Stomach (tissue), 9 donors: ENCODE results near the gene SOX6. TPM values are rescaled to one million over a fixed set of nuclear protein-coding genes. Genes with fewer than 3 reads are reported as not detected.

Experiments used
- DNase-seq, 2 donors: peaks; one replicate each; pipeline versions ENCODE4 v3.0.0 to v3.0.0-alpha.2; 2013 to 2019
- H3K27ac ChIP-seq, 5 donors: fragments of 200-600 bp in 4 of 5; sonication (generic) in 4 of 5; one replicate each; pipeline ENCODE4 v1.5.1; 2013 to 2019; ENCODE audit warnings: mild to moderate bottlenecking in 1 of 5, moderate library complexity in 1 of 5
- H3K27me3 ChIP-seq, 3 donors: fragments of 200-600 bp; sonication (generic); one replicate each; pipeline ENCODE4 v1.5.1; 2017 to 2019; ENCODE audit warnings: mixed run types in 1 of 3
- H3K36me3 ChIP-seq, 4 donors: fragments of 200-600 bp; sonication (generic); 1 replicate in 3 of 4; 2 replicates in 1 of 4; pipeline ENCODE4 v1.5.1; 2016 to 2019
- H3K4me1 ChIP-seq, 4 donors: fragments of 200-600 bp; sonication (generic); one replicate each; pipeline ENCODE4 v1.5.1; 2016 to 2019
- H3K4me3 ChIP-seq, 4 donors: fragments of 200-600 bp; sonication (generic) in 3 of 4; one replicate each; pipeline ENCODE4 v1.5.1; 2016 to 2019; ENCODE audit warnings: mild to moderate bottlenecking in 1 of 4
- H3K9me3 ChIP-seq, 4 donors: fragments of 200-600 bp; sonication (generic); one replicate each; pipeline ENCODE4 v1.5.1; 2016 to 2019
- EP300 ChIP-seq: sonication (generic); formaldehyde crosslinking; IDR thresholded peaks from one replicate; pipeline ENCODE4 v1.6.1; 2017; ENCODE audit warnings: antibody characterized with exemption
- POLR2A ChIP-seq, 4 donors: fragments of 450-650 bp; IDR thresholded peaks; one replicate each; pipeline ENCODE4 v1.6.1; 2016; ENCODE audit warnings: antibody characterized with exemption in 4 of 4, control low read depth in 2 of 4, mild to moderate bottlenecking in 1 of 4, moderate library complexity in 1 of 4
- POLR2AphosphoS5 ChIP-seq, 3 donors: sonication (generic); formaldehyde crosslinking; IDR thresholded peaks; one replicate each; pipeline ENCODE4 v1.6.1; 2016; ENCODE audit warnings: antibody characterized with exemption in 3 of 3
- WGBS, 5 donors: extraction: QIAGEN DNeasy Blood & Tissue Kit in 3 of 5; methylation state at CpG; one replicate each; pipeline versions ENCODE4 v1.1.5 to v1.1.7; 2013 to 2018; 5-methylcytosine and 5-hydroxymethylcytosine counted together
- intact Hi-C: fragments of 100-400 bp; cut with DNase I; formaldehyde crosslinking; loops from one replicate; pipeline ENCODE4 v1.15.1; 2023; ENCODE audit warnings: low total_unique reads
- polyA plus RNA-seq, 3 donors: library from polyadenylated mRNA; stranded (reverse); fragments of 200-250 nt; gene quantifications; one replicate each; pipeline ENCODE4 v1.2.3, GENCODE V29; 2013
- total RNA-seq, 5 donors: library from RNA; depleted of rRNA; stranded (reverse); fragments of >200 nt; gene quantifications; one replicate each; pipeline versions ENCODE4 v1.1.0 to v1.2.3, GENCODE V29; 2014 to 2016
- TF ChIP-seq, protein P1 (sequence below), 7 experiments: fragments of 450-650 bp in 4 of 7; fragments of 200-600 bp in 3 of 7; sonication (generic) in 3 of 7; IDR thresholded peaks; one replicate each; pipeline ENCODE4 v1.5.1; 2016 to 2019; ENCODE audit warnings: antibody characterized with exemption in 7 of 7, control low read depth in 2 of 7, mild to moderate bottlenecking in 1 of 7
- donor health status: healthy with polysubstance abuse.
- donor health status: Bipolar disorder and iron deficiency.
- donor health status: healthy.

SOX6 gene
- total and polyA plus RNA-seq, 8 donors, result 1.2 to 13.6 (median 4.5) TPM

DNA sequence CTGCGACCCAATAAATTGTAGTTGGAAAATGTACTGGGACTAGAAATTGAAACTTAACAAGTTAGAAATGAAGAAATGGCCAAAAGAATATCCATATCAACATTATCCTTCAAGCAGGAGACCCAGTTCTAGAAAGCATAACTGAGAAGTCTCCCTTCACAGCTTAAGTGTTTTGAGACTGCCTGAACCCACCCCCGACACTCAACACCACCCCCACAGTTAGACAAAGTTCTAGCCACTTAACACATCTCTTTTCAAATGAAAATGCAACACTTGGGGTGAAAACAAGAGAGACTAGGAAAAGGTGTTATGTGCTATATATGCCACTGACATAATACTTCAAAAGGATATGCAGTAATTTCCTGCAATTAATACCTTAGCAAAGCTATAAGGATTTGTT is 184.5 kb downstream of the SOX6 start:
- WGBS, 5 donors, result 87 to 96% (median 94%) methylated on average over 2 of the region's 2 CpGs
- TF ChIP-seq EP300 (no peak), POLR2A (IDR thresholded peaks at IDR 0.05) (no peak)

DNA sequence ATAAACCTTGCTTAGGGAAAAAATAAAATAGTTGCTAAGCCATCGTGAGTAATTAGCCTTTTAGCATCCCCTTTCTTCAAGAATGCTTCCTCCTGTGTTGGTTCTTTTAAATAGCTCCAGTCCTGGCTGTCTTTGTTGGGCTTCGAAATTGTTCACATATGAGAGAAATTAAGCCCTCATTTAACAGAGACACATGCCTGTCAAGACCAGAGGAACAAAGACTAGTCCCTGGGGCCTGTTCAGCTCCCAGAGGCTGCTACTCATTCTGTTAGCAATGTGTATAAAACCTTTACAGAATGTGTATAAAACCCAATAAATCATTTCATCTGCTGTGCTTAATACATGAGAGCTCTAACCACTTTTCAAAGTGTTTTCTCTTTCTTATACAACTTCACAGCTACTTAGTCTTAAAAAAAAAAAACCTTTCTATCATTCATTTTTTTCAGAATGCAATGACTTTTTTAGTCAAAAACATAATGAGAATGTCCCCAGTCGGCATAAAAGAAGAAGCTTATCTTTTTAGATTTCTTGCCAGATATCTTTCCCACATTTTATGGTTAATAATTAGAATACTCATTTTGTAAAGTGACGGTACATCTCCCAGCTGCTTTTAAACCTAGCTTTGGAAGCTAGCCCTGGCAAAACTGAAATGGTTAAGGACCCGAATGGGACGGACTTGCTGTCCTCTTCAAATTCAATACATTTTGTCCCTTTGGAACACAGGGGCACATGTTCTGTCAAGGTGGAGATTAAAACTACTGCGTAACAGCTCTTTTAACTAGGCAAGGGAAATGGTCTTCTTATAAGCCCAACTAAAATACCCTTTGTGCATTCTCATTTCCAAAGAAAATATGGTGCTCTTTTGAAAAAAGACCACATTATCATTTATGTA is 186.1 kb downstream of the SOX6 start:
- DNase-seq, result no peak
- WGBS, 5 donors, result 72 to 78% (median 74%) methylated on average over 7 of the region's 7 CpGs
- TF ChIP-seq, protein P1, sequence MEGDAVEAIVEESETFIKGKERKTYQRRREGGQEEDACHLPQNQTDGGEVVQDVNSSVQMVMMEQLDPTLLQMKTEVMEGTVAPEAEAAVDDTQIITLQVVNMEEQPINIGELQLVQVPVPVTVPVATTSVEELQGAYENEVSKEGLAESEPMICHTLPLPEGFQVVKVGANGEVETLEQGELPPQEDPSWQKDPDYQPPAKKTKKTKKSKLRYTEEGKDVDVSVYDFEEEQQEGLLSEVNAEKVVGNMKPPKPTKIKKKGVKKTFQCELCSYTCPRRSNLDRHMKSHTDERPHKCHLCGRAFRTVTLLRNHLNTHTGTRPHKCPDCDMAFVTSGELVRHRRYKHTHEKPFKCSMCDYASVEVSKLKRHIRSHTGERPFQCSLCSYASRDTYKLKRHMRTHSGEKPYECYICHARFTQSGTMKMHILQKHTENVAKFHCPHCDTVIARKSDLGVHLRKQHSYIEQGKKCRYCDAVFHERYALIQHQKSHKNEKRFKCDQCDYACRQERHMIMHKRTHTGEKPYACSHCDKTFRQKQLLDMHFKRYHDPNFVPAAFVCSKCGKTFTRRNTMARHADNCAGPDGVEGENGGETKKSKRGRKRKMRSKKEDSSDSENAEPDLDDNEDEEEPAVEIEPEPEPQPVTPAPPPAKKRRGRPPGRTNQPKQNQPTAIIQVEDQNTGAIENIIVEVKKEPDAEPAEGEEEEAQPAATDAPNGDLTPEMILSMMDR (IDR thresholded peaks at IDR 0.05), result no peak
- TF ChIP-seq POLR2AphosphoS5 (IDR thresholded peaks at IDR 0.05) (no peak), POLR2A (IDR thresholded peaks at IDR 0.05) (no peak), EP300 (no peak)
- intact Hi-C loops, result no loop called here
- no peaks in the 10 kb centered on the region for H3K36me3 ChIP-seq
- H3K4me1 ChIP-seq, result peaks cover 0 to 4% (median 0%) of the 10 kb centered on the region in 4 donors
- no peaks in the 10 kb centered on the region for H3K27me3 ChIP-seq
- H3K9me3 ChIP-seq, result no peaks in the 10 kb centered on the region
- H3K27ac ChIP-seq, result no peak overlapping the region
- no peak overlapping the region for H3K4me3 ChIP-seq

More for the DNA sequence above, 184.5 kb downstream of the SOX6 start:
- no peak overlapping the region for H3K4me3 ChIP-seq
- no peaks in the 10 kb centered on the region for H3K36me3 ChIP-seq
- H3K27me3 ChIP-seq, result no peaks in the 10 kb centered on the region
- intact Hi-C loops, result no loop called here
- H3K9me3 ChIP-seq, result no peaks in the 10 kb centered on the region
- no peak for DNase-seq
- no peak overlapping the region for H3K27ac ChIP-seq
- H3K4me1 ChIP-seq, result peaks cover 0 to 4% (median 0%) of the 10 kb centered on the region in 4 donors

DNA sequence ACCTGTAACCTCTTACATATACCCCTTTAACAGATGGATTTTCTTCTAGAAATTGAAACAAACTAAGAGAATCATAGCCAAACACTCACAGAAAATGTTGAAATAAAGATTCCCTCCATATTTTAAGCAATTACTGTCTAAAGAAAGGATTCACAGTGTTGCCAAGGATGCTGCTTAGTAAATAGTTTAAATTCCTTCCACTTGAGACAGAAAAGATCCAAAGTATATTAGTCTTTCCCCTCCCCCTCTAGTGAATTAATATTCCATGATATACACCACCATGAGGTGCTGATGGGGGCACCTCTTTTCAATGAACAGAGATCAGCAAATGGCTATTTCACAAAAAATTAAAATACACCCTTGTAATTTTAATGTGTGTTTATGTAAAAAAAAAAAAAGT is 186.8 kb downstream of the SOX6 start:
- H3K36me3 ChIP-seq, result no peaks in the 10 kb centered on the region
- H3K27me3 ChIP-seq, result no peaks in the 10 kb centered on the region
- H3K9me3 ChIP-seq, result no peaks in the 10 kb centered on the region
- H3K27ac ChIP-seq, result no peak overlapping the region
- TF ChIP-seq POLR2A (IDR thresholded peaks at IDR 0.05) (no peak), EP300 (no peak)
- TF ChIP-seq, protein P1 (IDR thresholded peaks at IDR 0.05), result no peak
- H3K4me1 ChIP-seq, result peaks cover 0 to 4% (median 0%) of the 10 kb centered on the region in 4 donors
- no peak for DNase-seq
- H3K4me3 ChIP-seq, result no peak overlapping the region
- intact Hi-C loops, result no loop called here

DNA sequence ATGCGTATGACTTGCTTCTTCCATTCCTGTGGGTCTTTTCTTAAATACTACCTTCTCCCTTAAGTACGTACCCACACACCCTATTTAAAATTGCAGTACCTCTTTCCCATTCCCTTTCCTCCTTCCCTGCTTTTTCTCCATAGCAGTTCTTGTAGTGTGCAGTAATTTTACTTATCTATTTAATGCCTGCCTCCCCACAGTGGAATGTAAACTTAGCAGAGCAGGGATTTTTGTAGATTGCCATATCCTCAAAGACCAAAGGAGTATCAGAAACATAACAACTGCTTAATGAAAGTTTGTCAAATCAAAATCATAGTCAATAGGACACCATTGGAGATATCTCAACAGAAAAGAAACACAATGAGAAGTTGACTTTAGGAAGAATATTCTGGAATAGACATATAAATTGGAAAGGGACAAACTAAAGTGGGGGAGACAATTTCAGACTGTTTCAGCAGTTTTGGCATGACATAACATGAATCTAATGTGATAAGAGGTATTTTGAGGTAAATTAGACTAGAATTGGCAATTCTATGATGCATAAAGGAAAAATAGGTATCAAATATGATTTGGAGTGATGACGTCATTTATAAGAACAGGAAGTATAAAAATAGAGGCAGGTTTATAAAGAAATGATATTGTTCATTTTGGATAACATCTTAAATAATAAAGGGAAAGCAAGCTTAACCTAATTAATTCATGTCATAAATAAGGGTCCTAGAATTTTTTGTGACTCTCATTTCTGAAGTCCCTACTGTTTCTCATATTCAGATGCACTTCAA is 188.4 kb downstream of the SOX6 start:
- H3K4me3 ChIP-seq, result no peak overlapping the region
- DNase-seq, result no peak
- 77 to 88% (median 82%) methylated on average over 3 of the region's 3 CpGs for WGBS, 5 donors
- intact Hi-C loops, result no loop called here
- peaks cover 0 to 4% (median 0%) of the 10 kb centered on the region in 4 donors for H3K4me1 ChIP-seq
- no peaks in the 10 kb centered on the region for H3K9me3 ChIP-seq
- no peaks in the 10 kb centered on the region for H3K27me3 ChIP-seq
- H3K36me3 ChIP-seq, result no peaks in the 10 kb centered on the region
- no peak for TF ChIP-seq POLR2AphosphoS5 (IDR thresholded peaks at IDR 0.05)
- no peak overlapping the region for H3K27ac ChIP-seq

DNA sequence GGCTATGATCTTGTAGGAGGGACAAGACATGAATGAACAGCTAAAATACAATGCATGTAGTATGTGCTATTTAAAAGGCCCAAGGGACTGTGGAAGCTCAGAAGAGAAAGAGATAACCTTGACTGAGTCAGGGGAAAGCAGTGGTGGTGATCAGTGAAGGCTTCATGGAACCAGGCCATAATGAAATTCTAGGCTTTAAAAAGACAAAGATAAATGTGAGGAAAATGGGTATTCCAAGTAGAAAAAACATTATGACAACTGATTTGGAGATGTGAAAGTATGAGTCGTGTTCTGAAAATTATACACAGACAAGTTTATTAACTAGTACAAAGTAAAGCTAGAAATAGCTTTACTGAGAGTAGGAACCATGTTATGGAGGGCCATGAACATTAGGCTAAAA is 189.8 kb downstream of the SOX6 start:
- H3K4me3 ChIP-seq, result no peak overlapping the region
- H3K36me3 ChIP-seq, result no peaks in the 10 kb centered on the region
- H3K4me1 ChIP-seq, result peaks cover 0 to 4% (median 0%) of the 10 kb centered on the region in 4 donors
- H3K9me3 ChIP-seq, result no peaks in the 10 kb centered on the region
- TF ChIP-seq, protein P1 (IDR thresholded peaks at IDR 0.05), result no peak
- no peak for TF ChIP-seq POLR2A (IDR thresholded peaks at IDR 0.05)
- TF ChIP-seq POLR2AphosphoS5 (IDR thresholded peaks at IDR 0.05), result no peak
- TF ChIP-seq EP300, result no peak
- H3K27ac ChIP-seq, result no peak overlapping the region
- H3K27me3 ChIP-seq, result no peaks in the 10 kb centered on the region
- intact Hi-C loops, result no loop called here
- WGBS, 5 donors, result 63 to 90% (median 79%) methylated on average over 1 of the region's 1 CpG
- no peak for DNase-seq
